ENCODE data around the gene UPF3B. TPM values are rescaled to one million over a fixed set of nuclear protein-coding genes. Genes with fewer than 3 reads are reported as not detected.

The UPF3B gene
- total and polyA plus RNA-seq, 9 of the 15 experiments (the other 6 are each of a cell fraction or from before 2014, with no cell fraction given), result 17.6 to 57.0 (median 32.3) TPM

DNA sequence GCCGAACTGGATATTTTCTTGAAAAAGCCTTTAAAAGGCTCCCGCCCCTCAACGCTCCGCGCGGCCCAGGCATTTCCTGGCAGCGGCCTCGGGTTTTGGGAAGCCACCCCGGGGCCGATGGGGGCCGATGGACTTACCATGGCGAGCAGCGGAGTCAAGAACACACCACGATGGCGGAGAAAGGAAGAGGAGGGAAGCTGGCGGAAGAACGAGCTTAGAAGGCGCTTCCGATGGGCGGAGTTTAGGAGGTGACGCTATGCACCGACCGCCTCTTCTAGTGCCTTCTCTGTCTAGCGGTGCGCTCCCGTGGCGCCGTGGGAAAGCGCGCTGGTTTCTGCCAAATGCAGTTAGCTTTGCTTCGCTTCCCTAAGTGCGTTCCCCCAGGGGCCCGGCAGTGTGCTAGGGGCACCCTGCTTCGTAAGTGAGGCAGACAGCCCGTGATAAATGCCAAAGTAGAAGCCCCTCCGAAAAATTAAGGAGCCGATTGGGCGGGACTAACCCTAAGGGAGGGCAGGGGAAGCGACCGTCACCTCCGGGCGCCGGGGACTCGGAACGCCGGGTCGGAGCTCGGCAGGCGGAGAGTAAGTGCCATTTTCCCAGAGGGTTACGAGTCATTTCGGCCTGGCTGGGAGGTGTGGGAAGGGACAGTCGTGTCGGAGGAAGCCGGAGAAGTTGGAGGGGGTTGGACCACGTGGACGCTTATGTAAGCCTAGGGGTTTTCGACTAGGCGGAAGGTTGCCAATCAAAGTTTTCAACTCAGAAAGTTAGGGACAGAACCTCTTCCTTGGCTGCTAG lies 61.1 kb downstream of the UPF3B start, which contains the start of gene RPL39 (continued):
- peak; percentile 89 for TF ChIP-seq PHF8 (IDR thresholded peaks at IDR 0.05; ENCODE audit: borderline replicate concordance, low read length)
- no peak for TF ChIP-seq ILF3 (IDR thresholded peaks at IDR 0.05; ENCODE audit: borderline replicate concordance)
- no peak for TF ChIP-seq ZKSCAN1 (IDR thresholded peaks at IDR 0.05; ENCODE audit: low read depth, low read length)
- TF ChIP-seq MTA3 (IDR thresholded peaks at IDR 0.05; ENCODE audit: borderline replicate concordance), result peak; percentile 56; the same call in 1 of the 2 replicates
- TF ChIP-seq FOXJ2 (tag; IDR thresholded peaks at IDR 0.05), result no peak
- TF ChIP-seq CBX1 (IDR thresholded peaks at IDR 0.05; ENCODE audit: low read depth), result 0 out of 2 replicates have a peak, but pooled peaks have one; percentile 24
- TF ChIP-seq, protein P1, sequence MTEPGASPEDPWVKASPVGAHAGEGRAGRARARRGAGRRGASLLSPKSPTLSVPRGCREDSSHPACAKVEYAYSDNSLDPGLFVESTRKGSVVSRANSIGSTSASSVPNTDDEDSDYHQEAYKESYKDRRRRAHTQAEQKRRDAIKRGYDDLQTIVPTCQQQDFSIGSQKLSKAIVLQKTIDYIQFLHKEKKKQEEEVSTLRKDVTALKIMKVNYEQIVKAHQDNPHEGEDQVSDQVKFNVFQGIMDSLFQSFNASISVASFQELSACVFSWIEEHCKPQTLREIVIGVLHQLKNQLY (CRISPR knock-in tag; conservative IDR thresholded peaks at IDR 0.05), result no peak
- TF ChIP-seq ZNF75A (CRISPR knock-in tag; IDR thresholded peaks at IDR 0.05), result no peak
- TF ChIP-seq, protein P2, sequence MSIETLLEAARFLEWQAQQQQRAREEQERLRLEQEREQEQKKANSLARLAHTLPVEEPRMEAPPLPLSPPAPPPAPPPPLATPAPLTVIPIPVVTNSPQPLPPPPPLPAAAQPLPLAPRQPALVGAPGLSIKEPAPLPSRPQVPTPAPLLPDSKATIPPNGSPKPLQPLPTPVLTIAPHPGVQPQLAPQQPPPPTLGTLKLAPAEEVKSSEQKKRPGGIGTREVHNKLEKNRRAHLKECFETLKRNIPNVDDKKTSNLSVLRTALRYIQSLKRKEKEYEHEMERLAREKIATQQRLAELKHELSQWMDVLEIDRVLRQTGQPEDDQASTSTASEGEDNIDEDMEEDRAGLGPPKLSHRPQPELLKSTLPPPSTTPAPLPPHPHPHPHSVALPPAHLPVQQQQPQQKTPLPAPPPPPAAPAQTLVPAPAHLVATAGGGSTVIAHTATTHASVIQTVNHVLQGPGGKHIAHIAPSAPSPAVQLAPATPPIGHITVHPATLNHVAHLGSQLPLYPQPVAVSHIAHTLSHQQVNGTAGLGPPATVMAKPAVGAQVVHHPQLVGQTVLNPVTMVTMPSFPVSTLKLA (conservative IDR thresholded peaks at IDR 0.05), result peak in 1 of 2 experiments; percentile 53; a peak in 2 of 4 replicates
- no peak for TF ChIP-seq TSC22D4 (tag; IDR thresholded peaks at IDR 0.05)
- no peak for TF ChIP-seq HNRNPK (IDR thresholded peaks at IDR 0.05; ENCODE audit: low read depth, low read length, poor library complexity, severe bottlenecking)
- peak in 1 of 2 experiments; percentile 24; a peak in 1 of 4 replicates for TF ChIP-seq NONO (IDR thresholded peaks at IDR 0.05; ENCODE audit: low read depth in 2 of 2, low read length in 1 of 2)
- no peak for TF ChIP-seq PPARD (CRISPR knock-in tag; IDR thresholded peaks at IDR 0.05)
- peak; percentile 86 for TF ChIP-seq GTF2F1 (IDR thresholded peaks at IDR 0.05; ENCODE audit: low read depth, low read length)
- no peak for TF ChIP-seq CHD1 (IDR thresholded peaks at IDR 0.05; ENCODE audit: low read length)
- no peak for TF ChIP-seq ZNF212 (CRISPR knock-in tag; IDR thresholded peaks at IDR 0.05)
- TF ChIP-seq ZNF57 (CRISPR knock-in tag; IDR thresholded peaks at IDR 0.05), result no peak
- TF ChIP-seq, protein P3, sequence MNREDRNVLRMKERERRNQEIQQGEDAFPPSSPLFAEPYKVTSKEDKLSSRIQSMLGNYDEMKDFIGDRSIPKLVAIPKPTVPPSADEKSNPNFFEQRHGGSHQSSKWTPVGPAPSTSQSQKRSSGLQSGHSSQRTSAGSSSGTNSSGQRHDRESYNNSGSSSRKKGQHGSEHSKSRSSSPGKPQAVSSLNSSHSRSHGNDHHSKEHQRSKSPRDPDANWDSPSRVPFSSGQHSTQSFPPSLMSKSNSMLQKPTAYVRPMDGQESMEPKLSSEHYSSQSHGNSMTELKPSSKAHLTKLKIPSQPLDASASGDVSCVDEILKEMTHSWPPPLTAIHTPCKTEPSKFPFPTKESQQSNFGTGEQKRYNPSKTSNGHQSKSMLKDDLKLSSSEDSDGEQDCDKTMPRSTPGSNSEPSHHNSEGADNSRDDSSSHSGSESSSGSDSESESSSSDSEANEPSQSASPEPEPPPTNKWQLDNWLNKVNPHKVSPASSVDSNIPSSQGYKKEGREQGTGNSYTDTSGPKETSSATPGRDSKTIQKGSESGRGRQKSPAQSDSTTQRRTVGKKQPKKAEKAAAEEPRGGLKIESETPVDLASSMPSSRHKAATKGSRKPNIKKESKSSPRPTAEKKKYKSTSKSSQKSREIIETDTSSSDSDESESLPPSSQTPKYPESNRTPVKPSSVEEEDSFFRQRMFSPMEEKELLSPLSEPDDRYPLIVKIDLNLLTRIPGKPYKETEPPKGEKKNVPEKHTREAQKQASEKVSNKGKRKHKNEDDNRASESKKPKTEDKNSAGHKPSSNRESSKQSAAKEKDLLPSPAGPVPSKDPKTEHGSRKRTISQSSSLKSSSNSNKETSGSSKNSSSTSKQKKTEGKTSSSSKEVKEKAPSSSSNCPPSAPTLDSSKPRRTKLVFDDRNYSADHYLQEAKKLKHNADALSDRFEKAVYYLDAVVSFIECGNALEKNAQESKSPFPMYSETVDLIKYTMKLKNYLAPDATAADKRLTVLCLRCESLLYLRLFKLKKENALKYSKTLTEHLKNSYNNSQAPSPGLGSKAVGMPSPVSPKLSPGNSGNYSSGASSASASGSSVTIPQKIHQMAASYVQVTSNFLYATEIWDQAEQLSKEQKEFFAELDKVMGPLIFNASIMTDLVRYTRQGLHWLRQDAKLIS (CRISPR knock-in tag; IDR thresholded peaks at IDR 0.05), result peak; percentile 41; the same call in 1 of the 2 replicates
- TF ChIP-seq KLF1 (tag; IDR thresholded peaks at IDR 0.05), result no peak
- TF ChIP-seq, protein P4, sequence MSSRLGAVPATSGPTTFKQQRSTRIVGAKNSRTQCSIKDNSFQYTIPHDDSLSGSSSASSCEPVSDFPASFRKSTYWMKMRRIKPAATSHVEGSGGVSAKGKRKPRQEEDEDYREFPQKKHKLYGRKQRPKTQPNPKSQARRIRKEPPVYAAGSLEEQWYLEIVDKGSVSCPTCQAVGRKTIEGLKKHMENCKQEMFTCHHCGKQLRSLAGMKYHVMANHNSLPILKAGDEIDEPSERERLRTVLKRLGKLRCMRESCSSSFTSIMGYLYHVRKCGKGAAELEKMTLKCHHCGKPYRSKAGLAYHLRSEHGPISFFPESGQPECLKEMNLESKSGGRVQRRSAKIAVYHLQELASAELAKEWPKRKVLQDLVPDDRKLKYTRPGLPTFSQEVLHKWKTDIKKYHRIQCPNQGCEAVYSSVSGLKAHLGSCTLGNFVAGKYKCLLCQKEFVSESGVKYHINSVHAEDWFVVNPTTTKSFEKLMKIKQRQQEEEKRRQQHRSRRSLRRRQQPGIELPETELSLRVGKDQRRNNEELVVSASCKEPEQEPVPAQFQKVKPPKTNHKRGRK (tag; IDR thresholded peaks at IDR 0.05), result no peak
